NCI-H2227 treated with DMSO at 0.1 percent for 48 hours (cell line): ENCODE results near the gene MYO5A.
"Not testable (repeated sequence)": the region's sequence is repeated elsewhere in the genome, so short reads cannot be mapped to it uniquely, and the experiment has no call there.

Experiments
- DNase-seq: peaks from one replicate; lab custom pipeline; 2025; lab: John Stamatoyannopoulos, UW

Gene MYO5A

DNA sequence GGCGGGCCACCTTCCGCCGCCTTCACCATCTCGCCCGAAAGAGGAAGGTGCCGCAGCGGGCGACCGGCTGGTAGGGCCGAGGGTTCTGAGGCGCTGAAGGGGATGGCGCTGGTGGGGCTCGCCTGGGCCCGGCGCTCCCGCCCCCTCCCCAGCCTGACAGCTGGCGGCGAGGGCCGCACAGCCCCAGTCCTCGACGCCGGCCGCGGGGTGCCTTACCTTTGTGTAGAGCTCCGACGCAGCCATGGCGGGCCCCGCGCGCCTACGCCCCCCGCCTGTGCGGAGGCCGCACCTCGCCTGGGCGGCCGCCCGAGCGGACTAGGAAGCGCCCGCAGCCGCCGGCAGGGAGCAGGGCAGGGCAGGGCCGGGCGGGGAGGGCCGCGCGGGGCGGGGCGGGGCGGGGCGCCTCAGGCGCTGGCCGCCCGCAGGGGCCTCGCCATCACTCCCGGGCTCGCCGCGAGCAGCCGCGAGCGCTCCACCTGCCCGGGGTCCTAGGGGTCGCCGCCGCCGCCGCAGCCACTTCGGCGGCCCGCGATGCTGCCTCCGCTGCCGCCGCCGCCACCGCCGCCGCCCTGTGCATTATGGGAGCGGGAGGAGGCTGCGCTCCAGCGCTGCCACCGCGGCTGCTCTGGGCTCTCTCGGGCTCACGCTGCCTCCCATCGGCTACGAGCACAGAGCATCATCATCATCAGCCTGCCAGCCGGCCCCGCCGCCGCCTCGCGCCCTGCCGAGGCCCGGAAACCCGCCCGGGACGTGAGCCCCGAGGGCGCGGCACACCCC lies at the start of gene MYO5A:
TSS of gene MYO5A (minus strand) at position 317 of the 777 bp plus-strand sequence. CDS start at position 243, 74 bp downstream.
- peak; percentile 48 for DNase-seq

DNA sequence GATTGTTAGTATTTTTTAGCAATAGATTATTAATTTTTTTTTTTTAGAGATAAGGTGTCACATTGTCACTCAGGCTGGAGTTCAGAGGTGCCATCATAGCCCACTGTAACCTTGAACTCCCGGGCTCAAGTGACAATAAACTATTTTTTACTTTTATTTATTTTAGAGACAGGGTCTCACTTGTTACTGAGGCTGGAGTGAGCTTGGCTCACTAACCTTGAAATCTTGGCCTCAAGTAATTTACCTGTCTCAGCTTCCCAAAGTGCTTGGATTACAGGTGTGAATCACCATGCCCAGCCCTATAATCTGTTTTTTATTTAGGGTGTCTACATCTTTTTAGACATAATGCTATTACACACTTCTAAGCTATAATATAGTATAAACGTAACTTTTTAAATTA lies 48.0 kb upstream of the MYO5A start:
- DNase-seq: no peak

DNA sequence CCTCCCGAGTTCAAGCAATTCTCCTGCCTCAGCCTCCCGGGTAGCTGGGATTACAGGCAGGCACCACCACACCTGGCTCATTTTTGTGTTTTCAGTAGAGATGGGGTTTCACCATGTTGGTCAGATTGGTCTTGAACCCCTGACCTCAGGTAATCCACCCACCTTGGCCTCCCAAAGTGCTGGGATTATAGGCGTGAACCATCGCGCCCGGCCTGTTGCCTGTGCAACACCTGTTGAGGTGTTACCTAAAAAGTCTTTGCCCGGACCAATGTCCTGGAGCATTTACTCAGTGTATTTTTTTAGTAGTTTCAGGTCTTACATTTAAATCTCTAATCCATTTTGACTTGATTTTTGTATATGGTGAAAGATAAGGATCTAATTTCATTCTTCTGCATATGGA lies 46.9 kb upstream of the MYO5A start:
- not testable (repeated sequence) for DNase-seq

DNA sequence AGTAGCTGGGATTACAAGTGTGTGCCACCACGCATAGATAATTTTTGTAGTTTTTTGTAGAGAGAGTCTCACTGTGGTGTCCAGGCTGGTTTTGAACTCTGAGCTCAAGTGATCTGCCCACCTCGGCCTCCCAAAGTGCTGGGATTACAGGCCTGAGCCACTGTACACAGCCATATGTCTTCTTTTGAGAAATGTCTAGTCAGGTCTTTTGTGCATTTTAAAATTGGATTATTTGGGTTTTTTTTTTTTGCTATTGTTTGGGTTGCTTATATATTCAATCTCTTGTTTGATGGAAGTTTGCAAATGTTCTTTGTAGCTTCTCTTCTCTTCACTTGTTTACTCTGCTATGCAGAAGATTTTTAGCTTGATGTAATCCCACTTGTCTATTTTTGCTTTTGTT lies 46.4 kb upstream of the MYO5A start:
- no peak for DNase-seq

DNA sequence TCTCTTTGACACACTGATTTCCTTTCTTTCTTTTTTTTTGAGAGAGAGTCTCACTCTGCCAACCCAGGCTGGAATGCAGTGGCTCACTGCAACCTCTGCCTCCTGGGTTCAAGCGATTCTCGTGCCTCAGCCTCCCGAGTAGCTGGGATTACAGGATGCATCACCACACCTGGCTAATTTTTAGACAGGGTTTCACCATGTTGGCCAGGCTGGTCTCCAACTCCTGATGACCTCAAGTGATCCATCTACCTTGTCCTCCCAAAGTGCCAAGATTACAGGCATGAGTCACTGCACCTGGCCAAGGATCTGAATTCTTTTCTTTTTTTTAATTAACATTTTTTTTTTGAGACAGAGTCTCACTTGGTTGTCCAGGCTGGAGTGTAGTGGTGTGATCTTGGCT lies 45.9 kb upstream of the MYO5A start:
- DNase-seq: not testable (repeated sequence)

DNA sequence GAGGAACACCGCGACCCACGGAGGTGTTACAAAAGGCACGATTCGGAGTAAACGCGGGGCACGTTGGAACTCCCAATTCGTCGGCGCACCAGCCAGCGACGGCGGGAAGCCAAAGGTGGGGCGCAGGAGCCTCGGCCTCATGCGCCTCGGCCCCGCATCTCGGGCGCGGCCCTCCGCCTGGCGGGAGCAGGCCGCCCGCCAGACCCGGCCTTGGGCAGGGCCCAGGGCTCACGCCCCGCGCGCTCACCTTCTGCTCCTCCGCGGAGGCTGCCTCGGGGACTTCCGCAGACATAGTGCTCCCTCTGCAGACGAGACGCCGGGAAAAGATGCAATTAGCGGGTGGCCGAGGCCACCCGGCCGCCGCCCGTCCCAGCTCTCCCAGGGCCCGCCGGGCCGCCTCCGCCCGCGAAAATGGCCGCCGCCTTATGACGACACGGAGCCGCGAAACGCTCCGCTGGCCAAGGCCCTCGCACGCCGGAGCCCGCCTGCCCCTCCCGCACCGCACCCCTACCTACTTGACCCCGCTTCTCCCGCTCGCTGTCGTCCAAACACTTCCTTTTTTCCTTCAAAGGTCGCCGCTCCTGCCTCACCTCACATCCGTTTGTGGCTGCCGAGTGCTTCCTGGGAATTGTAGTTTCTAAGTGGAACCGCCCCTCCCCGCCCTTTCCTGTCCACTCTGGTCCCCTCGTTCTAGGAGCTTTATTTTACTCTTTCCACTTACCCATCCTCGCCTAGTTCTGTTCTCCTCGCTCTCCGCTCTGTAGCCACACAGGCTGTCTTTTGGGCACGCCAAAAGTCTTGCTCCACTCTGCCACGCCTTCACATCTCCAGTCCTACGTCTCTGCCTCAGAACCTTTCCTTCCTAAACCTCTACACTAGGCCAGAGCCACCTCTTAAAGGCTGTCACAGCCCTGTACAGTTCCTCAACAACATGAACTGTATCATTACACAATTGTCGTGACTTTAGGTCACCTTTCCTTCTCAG lies 40.2 kb upstream of the MYO5A start, which contains the start of gene ARPP19:
TSS of gene ARPP19 (minus strand) at position 430 of the 985 bp plus-strand sequence. CDS start at position 292, 138 bp downstream.
- peak; percentile 89 for DNase-seq

DNA sequence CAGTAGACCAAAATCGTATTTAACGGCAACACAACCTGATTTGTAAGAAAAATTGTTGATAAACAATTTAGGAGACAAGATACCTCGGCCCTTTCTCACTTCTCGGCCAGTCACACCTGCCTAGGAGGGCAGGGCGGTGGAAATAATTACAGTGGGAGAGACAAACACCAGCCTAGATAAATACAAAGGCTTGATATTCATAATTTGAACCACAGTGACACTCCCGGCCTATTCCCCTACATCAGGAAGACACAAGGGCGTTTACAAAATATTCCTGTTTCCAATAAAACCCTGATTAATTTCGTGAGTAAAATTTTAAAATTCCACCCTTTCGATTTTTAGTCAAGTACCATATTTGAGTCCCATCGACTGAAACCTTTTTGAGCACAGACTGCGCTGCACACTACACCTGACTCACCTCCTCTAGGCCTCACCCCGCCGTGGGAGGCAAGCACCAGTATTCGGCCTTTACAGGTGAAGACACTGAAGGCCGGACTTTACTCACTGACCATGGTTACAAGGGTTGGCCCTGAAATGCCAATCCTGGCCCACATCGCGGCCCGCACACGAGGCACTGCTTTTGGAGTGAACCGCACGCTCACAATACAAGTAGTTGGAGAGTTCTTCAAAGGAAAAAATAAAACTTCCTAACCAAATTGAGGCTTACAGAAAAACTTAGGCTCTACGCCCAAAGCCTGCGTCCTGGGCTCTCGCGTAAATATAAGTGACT lies 39.4 kb upstream of the MYO5A start:
- no peak for DNase-seq

DNA sequence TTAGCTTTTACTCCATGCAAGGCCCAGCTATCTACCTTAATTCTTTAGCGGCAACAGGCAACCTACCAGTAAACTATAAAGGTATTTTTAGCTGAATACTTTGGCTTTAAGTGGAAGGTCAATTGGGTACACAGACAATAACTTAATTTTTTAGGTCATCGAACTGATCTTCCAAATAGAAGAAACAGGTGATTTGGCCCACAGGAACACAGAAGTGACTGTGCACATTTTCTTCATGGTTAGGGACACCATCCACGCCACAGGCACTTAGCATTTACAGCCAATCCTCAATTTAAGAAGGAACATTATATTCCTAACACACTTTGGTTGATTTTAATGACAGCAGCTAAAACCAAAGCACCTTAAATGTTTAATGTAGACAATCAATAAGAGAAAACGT lies 38.2 kb upstream of the MYO5A start:
- no peak for DNase-seq

DNA sequence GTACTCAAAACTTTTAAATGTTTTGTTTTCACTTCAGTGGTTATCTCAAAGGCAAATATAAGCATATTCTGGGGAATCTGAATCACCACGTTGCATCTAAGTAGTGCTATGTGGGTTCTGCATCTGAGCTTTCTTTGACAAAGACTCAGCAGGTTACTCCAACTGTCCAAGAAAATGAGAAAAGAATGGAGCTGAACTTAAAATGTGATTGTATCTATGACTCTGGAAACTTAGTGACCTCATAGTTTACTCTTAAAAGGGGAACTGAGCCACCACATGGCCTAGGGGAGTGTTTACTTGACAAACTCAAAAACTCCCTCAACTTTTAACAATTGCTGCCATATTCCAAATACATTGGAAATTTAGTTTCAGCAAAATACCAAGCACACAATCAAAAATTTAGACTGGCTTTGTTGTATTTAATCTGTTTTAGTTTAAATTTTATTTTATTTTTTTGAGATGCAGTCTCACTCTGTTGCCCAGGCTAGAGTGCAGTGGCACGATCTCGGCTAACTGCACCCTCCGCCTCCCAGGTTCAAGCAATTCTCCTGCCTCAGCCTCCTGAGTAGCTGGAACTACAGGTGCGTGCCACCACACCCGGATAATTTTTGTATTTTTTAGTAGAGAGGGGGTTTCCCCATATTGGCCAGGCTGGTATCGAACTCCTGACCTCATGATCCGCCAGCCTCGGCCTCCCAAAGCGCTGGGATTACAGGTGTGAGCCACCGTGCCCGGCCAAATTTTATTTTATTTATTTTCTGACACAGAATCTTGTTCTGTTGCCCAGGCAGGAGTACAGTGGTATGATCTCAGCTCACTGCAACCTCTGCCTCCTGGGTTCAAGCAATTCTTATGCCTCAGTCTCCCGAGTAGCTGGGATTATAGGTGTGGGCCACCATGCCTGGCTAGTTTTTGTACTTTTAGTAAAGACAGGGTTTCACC lies 37.0 kb upstream of the MYO5A start:
- not testable (repeated sequence) for DNase-seq

DNA sequence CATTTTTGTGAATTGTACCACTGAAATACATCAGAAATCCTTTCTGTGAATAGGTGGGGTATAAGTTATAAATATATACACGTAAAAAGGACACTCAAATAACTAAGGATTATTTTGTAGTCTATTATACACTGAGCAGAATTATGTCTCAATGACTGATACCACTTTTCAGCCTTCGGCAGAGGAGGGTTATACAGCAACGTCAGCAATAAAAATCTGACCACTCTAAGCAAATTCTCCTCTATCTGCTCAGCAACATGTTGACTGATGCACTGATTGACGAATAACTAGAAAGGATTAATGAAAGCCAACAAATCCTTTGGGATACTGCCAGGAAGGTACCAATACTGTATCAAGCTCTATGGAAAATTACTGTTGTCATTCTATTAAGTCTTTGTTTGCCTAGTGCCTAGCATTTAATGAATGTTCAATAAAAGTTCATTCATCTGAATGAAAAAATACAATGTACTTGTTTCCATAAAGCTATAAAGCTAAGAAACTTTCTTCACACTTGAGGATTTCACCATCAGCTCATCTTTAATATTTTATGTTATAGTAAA lies 34.9 kb upstream of the MYO5A start:
- no peak for DNase-seq

DNA sequence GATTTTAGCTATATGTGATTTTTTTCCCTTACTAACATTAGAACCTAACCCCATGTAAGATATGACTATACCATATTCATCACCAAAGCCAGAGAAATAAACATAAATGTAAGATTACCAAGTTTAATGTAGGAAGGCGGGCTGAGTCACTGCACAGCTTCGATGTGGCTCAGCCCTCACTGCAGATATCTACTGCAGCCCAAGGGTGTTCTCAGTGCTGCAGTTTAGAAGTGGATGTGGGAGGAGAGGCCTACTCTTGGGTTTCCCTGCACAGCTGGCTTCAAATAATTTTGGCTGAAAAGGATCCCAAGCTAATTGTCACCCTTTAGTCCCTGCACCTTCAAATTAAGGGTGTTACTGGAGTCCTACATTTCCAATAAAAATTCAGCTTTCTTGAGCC lies 30.9 kb upstream of the MYO5A start:
- DNase-seq: no peak

DNA sequence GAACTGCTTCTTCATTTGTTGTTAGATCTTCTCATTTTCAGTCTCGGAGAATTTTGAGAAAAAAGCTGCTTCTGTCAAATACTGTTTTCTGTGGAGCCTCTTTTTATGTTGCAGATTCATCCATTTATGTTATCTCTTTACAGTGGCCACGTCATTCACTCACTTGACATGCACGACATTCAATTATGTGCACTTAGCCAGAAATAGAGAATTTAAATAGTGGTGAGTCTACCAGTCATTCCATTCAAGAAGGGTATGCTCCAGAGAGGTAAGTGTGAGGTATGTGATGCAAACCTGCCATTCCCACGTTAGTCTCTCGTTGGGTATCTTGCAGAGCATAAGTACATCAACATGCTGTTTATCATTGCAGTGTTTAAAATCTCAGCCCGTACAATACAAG lies 30.3 kb upstream of the MYO5A start:
- no peak for DNase-seq

DNA sequence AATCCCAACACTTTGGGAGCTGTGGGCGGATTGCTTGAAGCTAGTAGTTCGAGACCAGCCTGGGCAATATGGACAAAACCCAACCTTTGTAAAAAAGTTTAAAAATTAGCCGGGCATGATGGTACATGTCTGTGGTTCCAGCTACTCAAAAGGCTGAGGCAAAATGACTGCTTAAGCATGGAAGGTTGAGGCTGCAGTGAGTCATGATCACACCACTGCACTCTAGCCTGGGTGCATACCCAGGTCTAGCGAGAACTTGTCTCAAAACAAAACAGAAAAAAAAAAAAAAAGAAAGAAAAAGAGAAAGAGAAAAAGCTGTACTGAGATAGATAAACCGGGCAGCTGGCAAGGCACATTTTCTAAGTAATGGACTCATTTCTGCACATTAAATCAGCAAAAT lies 29.5 kb upstream of the MYO5A start:
- no peak for DNase-seq

DNA sequence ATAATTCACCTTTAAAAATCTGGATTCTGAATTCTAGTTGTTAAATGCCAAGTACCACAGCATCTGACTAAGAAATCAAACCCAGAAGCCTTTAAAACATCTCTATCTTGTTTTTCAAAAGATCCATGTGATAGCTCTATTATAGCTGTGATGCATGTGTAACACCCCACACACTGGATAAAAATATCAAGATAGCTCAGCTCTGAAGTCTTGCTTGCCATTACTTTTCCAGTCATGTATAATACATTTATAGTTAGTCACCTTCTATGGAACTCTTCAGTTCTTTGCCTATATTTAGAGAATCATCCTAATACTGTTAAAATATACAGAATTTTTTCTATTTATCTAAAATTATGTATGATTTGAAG lies 28.6 kb upstream of the MYO5A start:
- DNase-seq: no peak

DNA sequence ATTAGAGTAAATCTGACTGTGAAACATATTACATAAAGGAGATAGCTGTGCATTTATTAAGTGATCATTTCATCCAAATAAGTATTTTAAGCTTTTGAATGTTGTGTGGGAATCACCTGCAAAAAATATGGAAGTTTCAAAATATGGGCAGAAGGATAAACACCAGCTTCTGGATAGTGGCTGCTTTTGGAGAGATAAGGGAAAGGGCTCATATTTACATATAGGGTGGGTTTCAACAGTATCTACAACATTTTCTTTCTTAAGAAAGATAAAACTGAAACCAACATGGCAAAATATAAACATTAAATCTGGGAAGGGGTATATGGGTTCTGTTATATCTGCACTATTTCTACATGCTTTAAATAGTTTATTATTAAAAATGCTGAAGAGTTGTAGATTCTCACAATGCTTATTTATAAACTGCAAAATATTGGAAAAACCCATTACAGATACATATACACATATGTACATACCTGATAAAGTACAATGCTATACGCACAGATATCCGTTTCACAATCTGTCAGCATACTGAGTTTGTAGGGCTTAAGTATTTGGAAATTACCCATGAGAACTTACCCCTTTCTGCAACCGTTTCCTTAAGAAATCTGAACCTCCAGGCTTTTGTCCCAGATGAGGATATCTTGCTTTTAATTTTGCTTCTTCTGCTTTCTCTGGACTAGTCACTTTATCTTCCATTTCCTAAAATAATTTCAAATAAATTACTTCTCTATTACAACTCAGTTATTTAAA lies 28.0 kb upstream of the MYO5A start:
- no peak for DNase-seq

DNA sequence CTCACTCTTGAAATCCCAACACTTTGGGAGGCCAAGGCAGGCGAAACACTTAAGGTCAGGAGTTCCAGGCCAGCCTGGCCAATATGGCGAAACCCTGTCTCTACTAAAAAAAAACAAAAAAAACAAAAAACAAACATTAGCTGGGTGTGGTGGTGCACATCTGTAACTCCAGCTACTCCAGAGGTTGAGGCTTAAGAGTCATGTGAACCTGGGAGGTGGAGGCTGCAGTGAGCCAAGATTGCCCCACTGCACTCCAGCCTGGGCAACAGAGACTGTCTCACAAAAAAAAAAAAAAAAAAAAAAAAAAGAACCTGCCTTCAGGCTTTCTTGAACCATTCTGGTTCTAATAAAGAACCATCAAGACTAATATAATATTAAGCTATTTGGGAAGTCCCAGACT lies 23.6 kb upstream of the MYO5A start:
- no peak for DNase-seq

DNA sequence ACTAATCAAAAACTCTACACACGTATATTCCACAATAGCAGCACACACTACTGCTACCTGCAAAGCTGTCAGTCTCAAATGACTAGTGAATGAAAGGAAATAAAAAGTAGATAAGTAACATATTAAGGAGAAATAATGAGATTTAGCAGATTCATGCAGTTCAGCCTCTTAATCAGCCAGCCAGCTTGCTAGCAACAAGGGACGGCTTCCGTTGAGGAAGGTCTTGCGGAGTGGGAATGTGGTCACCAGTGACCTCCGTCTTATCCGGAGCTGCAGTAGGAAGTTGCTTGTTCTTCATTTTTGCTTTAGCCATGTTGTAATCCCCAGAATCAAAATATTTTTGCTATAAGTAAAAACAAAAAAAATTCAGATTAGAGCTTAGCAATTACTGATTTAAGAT lies 23.1 kb upstream of the MYO5A start:
- DNase-seq: no peak

DNA sequence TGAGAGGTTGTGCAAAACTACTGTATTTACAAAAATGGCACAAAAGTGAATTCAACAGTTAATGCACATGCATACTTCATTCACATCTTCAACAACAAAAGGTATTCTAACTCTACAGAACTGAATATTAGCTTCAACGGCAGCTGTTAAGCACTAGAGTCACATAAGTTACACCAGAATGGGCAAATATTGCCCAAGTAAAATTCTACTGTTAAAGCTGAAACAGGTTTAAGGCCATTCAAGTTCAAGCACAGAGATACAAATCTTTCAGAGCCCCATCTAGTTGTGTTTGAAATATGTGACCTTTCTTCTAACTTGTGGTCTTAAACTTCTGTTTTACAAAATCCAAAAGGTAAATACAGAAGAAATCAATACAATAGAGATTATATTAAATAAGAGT lies 22.5 kb upstream of the MYO5A start:
- DNase-seq: not testable (repeated sequence)

DNA sequence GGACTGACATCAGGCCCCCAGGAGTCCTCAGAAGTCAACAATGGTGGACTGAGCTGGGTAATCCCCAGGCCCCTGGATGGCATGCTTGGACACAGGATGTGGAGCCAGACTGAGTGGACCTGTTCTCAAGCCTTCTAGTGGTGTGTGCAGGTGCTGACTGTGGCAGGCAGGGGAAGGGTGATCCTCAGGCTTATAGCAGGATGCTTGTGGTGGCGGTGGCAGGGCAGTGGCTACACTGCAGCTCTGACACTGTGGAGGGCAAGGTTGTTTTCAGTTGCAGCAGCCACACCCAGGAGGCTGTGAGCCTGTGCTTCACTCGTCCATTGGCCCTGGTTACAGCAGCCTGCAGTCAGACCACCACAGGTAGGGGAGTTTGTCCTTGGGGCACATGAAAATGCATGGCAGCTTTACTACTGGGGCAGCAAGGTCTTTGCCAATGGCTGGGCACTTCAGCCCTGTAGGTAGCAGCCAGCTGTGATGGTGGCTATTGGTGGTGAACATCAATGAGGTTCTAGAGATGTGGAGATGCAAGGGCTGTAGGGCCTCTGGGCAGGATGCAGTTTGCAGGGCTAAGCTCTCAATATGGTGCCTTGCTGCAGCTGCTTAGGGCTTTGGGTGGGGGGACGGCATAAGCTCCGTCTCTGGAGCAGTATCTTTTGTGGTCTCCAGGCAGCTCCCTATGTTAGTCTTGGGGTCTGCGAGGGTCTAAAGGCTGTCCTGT lies 17.5 kb upstream of the MYO5A start:
- no peak for DNase-seq
